BJ (cell line): Measurements from ENCODE around the gene CYP4X1. TPM values are rescaled to one million over a fixed set of nuclear protein-coding genes. Genes with fewer than 3 reads are reported as not detected.
A peak's percentile ranks its signal among the peaks of the same experiment; 100 is the strongest.
"Not testable (repeated sequence)": the region's sequence is repeated elsewhere in the genome, so short reads cannot be mapped to it uniquely, and the experiment has no call there.

Experiments used
- CTCF ChIA-PET: fragments of 350-600 bp; formaldehyde crosslinking; extraction: SDS; loops from one replicate; lab custom pipeline; 2021; ENCODE audit warnings: antibody characterized with exemption, inconsistent platforms; lab: Yijun Ruan, JAX
- POLR2A ChIA-PET: fragments of 300-600 bp; sonication (Branson Sonifier 250); formaldehyde crosslinking; extraction: SDS; loops from one replicate; lab custom pipeline; 2021; ENCODE audit warnings: antibody characterized with exemption; lab: Charles Lee
- DNase-seq: peaks from one replicate; pipeline ENCODE4 v3.0.0-alpha.2; 2011; ENCODE audit warnings: low read depth
- H3K27me3 ChIP-seq: 2 replicates; pipeline ENCODE4 v1.6.0; 2011; ENCODE audit warnings: low read length; ENCODE audit not compliant: control insufficient read depth, insufficient read depth
- H3K36me3 ChIP-seq: 2 replicates; pipeline ENCODE4 v1.5.1; 2011; ENCODE audit warnings: low read length; ENCODE audit not compliant: control insufficient read depth, insufficient read depth
- H3K4me3 ChIP-seq: 2 replicates; pipeline ENCODE4 v1.5.1; 2011; ENCODE audit warnings: low read depth, mild to moderate bottlenecking, control low read depth, low read length
- CTCF ChIP-seq: IDR thresholded peaks from 2 replicates; pipeline ENCODE4 v1.5.1; 2011; ENCODE audit warnings: low read depth, mild to moderate bottlenecking, control low read depth, inconsistent platforms, low read length, moderate library complexity; ENCODE audit not compliant: insufficient read depth
- polyA plus RNA-seq: library from polyadenylated mRNA; depleted of rRNA; stranded (reverse); fragments of >200 nt; gene quantifications from 2 replicates; pipeline ENCODE4 v1.2.3, GENCODE V29; 2011; rRNA removed
- small RNA-seq: library from RNA; depleted of rRNA; stranded (forward); fragments of <200 nt; gene quantifications from one replicate; pipeline ENCODE3, GENCODE V24; 2012; ENCODE audit warnings: low replicate concordance, low read depth; ENCODE audit not compliant: insufficient read length

CYP4X1 gene
- polyA plus RNA-seq, 1 experiment: not detected

GRCh38 chr1:47059376-47059775, 35.9 kb downstream of the CYP4X1 start:
- no peak for DNase-seq
- H3K27me3 ChIP-seq: no peaks in the 10 kb centered on the region
- H3K36me3 ChIP-seq: no peaks in the 10 kb centered on the region
- H3K4me3 ChIP-seq: no peak overlapping the region
- CTCF ChIA-PET: no interaction called here
- no peak for TF ChIP-seq CTCF
- POLR2A ChIA-PET: no interaction called here

- TF ChIP-seq CTCF: no peak
- CTCF ChIA-PET: interaction anchor here (0.6 kb wide), 1 partner anchor 63 kb away, joined by 4 read pairs; no protein-coding TSS in a partner anchor
- no peak for DNase-seq
- Histone ChIP-seq H3K27me3 (no peaks in the 10 kb centered on the region), H3K4me3 (no peak within 1 kb of the TSS), H3K36me3 (no peaks in the 10 kb centered on the region)
- POLR2A ChIA-PET: no interaction called here
These were observed 43.7 kb downstream of the CYP4X1 start, which contains the start of gene CYP4Z1 for GRCh38 chr1:47067097-47067594. Gene CYP4Z1 (plus strand): TSS chr1:47067231. CDS start chr1:47067491, 260 bp downstream.

GRCh38 chr1:47069080-47069479, 45.6 kb downstream of the CYP4X1 start:
- CTCF ChIA-PET, H3K36me3 ChIP-seq, DNase-seq, H3K27me3 ChIP-seq, H3K4me3 ChIP-seq, POLR2A ChIA-PET: not testable (repeated sequence)

- CTCF ChIA-PET, DNase-seq, H3K36me3 ChIP-seq, H3K27me3 ChIP-seq, POLR2A ChIA-PET, H3K4me3 ChIP-seq: not testable (repeated sequence)
These were observed 46.0 kb downstream of the CYP4X1 start for GRCh38 chr1:47069509-47069908.

GRCh38 chr1:47089356-47089755, 65.9 kb downstream of the CYP4X1 start:
- POLR2A ChIA-PET, H3K27me3 ChIP-seq, H3K36me3 ChIP-seq, DNase-seq, H3K4me3 ChIP-seq: not testable (repeated sequence)
- peak; percentile 46 for TF ChIP-seq CTCF
- CTCF ChIA-PET: interaction anchor here (1.1 kb wide), 1 partner anchor 342 kb away, joined by 3 read pairs; no protein-coding TSS in a partner anchor

- TF ChIP-seq CTCF: peak; percentile 19; the same call in 1 of the 2 replicates
- H3K4me3 ChIP-seq, CTCF ChIA-PET, POLR2A ChIA-PET, H3K27me3 ChIP-seq, DNase-seq, H3K36me3 ChIP-seq: not testable (repeated sequence)
These were observed 68.0 kb downstream of the CYP4X1 start for GRCh38 chr1:47091476-47091875.

Small RNAs within 50 kb of the gene (small RNA-seq; reads per million reads assigned to genes)
- gene CYP4A27P (not detected), gene CYP4A43P (not detected), gene CYP4A44P (not detected)

Other genes with a start within 250 kb of the CYP4X1 start
- gene CYP4B1, start 224.6 kb upstream of the CYP4X1 start, polyA plus RNA-seq: not detected in 2 replicates
- gene CYP4A11, start 82.2 kb upstream of the CYP4X1 start, polyA plus RNA-seq: not detected in 2 replicates
- not detected in 2 replicates for gene CYP4Z1, start 43.6 kb downstream of the CYP4X1 start, polyA plus RNA-seq
- gene CYP4A22, start 113.8 kb downstream of the CYP4X1 start, polyA plus RNA-seq: not detected in 2 replicates
- gene PDZK1IP1, start 166.4 kb downstream of the CYP4X1 start, polyA plus RNA-seq: not detected in 2 replicates
- gene TAL1, start 208.6 kb downstream of the CYP4X1 start, polyA plus RNA-seq: not detected in 2 replicates